WI38 (cell line): ENCODE data around the gene CCDC142.

Experiments used
- H3K4me3 ChIP-seq: 2 replicates; pipeline ENCODE4 v1.5.1; 2011; ENCODE audit warnings: low read depth, mild to moderate bottlenecking, control low read depth, low read length
- CTCF ChIP-seq: IDR thresholded peaks from 2 replicates; pipeline ENCODE4 v1.5.1; 2012; ENCODE audit warnings: low read depth, mild to moderate bottlenecking, control low read depth, low read length

CCDC142 gene

GRCh38 chr2:74439803-74440377 lies 42.9 kb downstream of the CCDC142 start:
- TF ChIP-seq CTCF, result no peak
- peak overlapping the region; percentile 65 for H3K4me3 ChIP-seq

- no peak for TF ChIP-seq CTCF
- H3K4me3 ChIP-seq, result peak overlapping the region; percentile 65
Observed at GRCh38 chr2:74439373-74439772, 43.4 kb downstream of the CCDC142 start.

- TF ChIP-seq CTCF, result no peak
- H3K4me3 ChIP-seq, result no peak overlapping the region
Observed at GRCh38 chr2:74438248-74438647, 44.5 kb downstream of the CCDC142 start.

GRCh38 chr2:74436848-74437695 lies 45.7 kb downstream of the CCDC142 start:
- H3K4me3 ChIP-seq, result no peak overlapping the region
- no peak for TF ChIP-seq CTCF

- no peak overlapping the region for H3K4me3 ChIP-seq
- no peak for TF ChIP-seq CTCF
Observed at GRCh38 chr2:74436111-74436805, 46.5 kb downstream of the CCDC142 start.

- no peak overlapping the region for H3K4me3 ChIP-seq
- no peak for TF ChIP-seq CTCF
Observed at GRCh38 chr2:74430502-74430901, 52.3 kb downstream of the CCDC142 start.
